Breast epithelium (tissue), 4 donors: Measurements from ENCODE around the gene C2CD4D. TPM values are rescaled to one million over a fixed set of nuclear protein-coding genes. Genes with fewer than 3 reads are reported as not detected.

Experiments used
- DNase-seq, 2 donors: peaks; one replicate each; pipeline ENCODE4 v3.0.0-alpha.2; 2019; ENCODE audit warnings: low spot score in 2 of 2
- H3K27ac ChIP-seq, 2 donors: fragments of 200-600 bp; sonication (generic) in 1 of 2; one replicate each; pipeline ENCODE4 v1.5.1; 2016 to 2019; ENCODE audit warnings: mild to moderate bottlenecking in 1 of 2
- H3K27me3 ChIP-seq, 2 donors: fragments of 200-600 bp; sonication (generic) in 1 of 2; one replicate each; pipeline versions ENCODE4 v1.5.1 to v1.6.0; 2017 to 2019; ENCODE audit warnings: control low read depth in 1 of 2, mild to moderate bottlenecking in 1 of 2
- H3K36me3 ChIP-seq: fragments of 200-600 bp; one replicate; pipeline ENCODE4 v1.5.1; 2019
- H3K4me1 ChIP-seq, 2 donors: fragments of 200-600 bp; sonication (generic); one replicate each; pipeline ENCODE4 v1.5.1; 2016 to 2019; ENCODE audit warnings: control low read depth in 1 of 2
- H3K4me3 ChIP-seq, 3 donors: fragments of 200-600 bp; sonication (generic); 1 replicate in 2 of 3; 2 replicates in 1 of 3; pipeline ENCODE4 v1.5.1; 2016 to 2019; ENCODE audit warnings: mild to moderate bottlenecking in 3 of 3, moderate library complexity in 2 of 3
- H3K9me3 ChIP-seq, 2 donors: fragments of 200-600 bp; sonication (generic) in 1 of 2; one replicate each; pipeline ENCODE4 v1.5.1; 2016 to 2019; ENCODE audit warnings: control low read depth in 1 of 2
- CTCF ChIP-seq, 3 donors: fragments of 450-650 bp; IDR thresholded peaks; one replicate each; pipeline ENCODE4 v1.5.1; 2016 to 2017; ENCODE audit warnings: antibody characterized with exemption in 3 of 3, mild to moderate bottlenecking in 3 of 3, moderate library complexity in 3 of 3
- POLR2A ChIP-seq: fragments of 450-650 bp; IDR thresholded peaks from one replicate; pipeline ENCODE4 v1.6.1; 2016; ENCODE audit warnings: antibody characterized with exemption, mild to moderate bottlenecking, moderate library complexity
- POLR2AphosphoS5 ChIP-seq, 3 donors: sonication (generic); formaldehyde crosslinking; IDR thresholded peaks; one replicate each; pipeline ENCODE4 v1.6.1; 2017; ENCODE audit warnings: antibody characterized with exemption in 3 of 3
- intact Hi-C: fragments of 100-400 bp; cut with DNase I; formaldehyde crosslinking; loops from one replicate; pipeline ENCODE4 v1.15.1; 2023; ENCODE audit warnings: low total_unique reads
- total RNA-seq, 3 donors: library from RNA; depleted of rRNA; stranded (reverse); fragments of >200 nt; gene quantifications; one replicate each; pipeline ENCODE4 v1.1.0, GENCODE V29; 2016

C2CD4D gene
- total RNA-seq, 3 donors from 2014 or later: 0.32 to 0.73 TPM; not detected in 1

- no peak overlapping the region for H3K27ac ChIP-seq
- H3K27me3 ChIP-seq: no peaks in the 10 kb centered on the region
- no peaks in the 10 kb centered on the region for H3K9me3 ChIP-seq
- intact Hi-C loops: no loop called here
- no peak overlapping the region for H3K4me3 ChIP-seq
- H3K36me3 ChIP-seq: no peaks in the 10 kb centered on the region
- no peak for DNase-seq
- H3K4me1 ChIP-seq: no peaks in the 10 kb centered on the region
- TF ChIP-seq POLR2A: no peak
- TF ChIP-seq POLR2AphosphoS5 (IDR thresholded peaks at IDR 0.05): no peak
- TF ChIP-seq CTCF (IDR thresholded peaks at IDR 0.05): no peak
Observed at GRCh38 chr1:151817353-151817730, 22.3 kb downstream of the C2CD4D start.

- no peak overlapping the region for H3K4me3 ChIP-seq
- H3K36me3 ChIP-seq: no peaks in the 10 kb centered on the region
- H3K4me1 ChIP-seq: no peaks in the 10 kb centered on the region
- DNase-seq: no peak
- no peak overlapping the region for H3K27ac ChIP-seq
- TF ChIP-seq POLR2AphosphoS5 (IDR thresholded peaks at IDR 0.05) (no peak), CTCF (IDR thresholded peaks at IDR 0.05) (no peak), POLR2A (no peak)
- intact Hi-C loops: no loop called here
- H3K9me3 ChIP-seq: no peaks in the 10 kb centered on the region
- no peaks in the 10 kb centered on the region for H3K27me3 ChIP-seq
Observed at GRCh38 chr1:151816548-151817352, 22.9 kb downstream of the C2CD4D start.

- intact Hi-C loops: no loop called here
- DNase-seq: no peak
- no peaks in the 10 kb centered on the region for H3K4me1 ChIP-seq
- no peaks in the 10 kb centered on the region for H3K9me3 ChIP-seq
- H3K4me3 ChIP-seq: no peak overlapping the region
- no peak overlapping the region for H3K27ac ChIP-seq
- TF ChIP-seq CTCF (IDR thresholded peaks at IDR 0.05): no peak
- TF ChIP-seq POLR2A: no peak
- no peak for TF ChIP-seq POLR2AphosphoS5 (IDR thresholded peaks at IDR 0.05)
- H3K36me3 ChIP-seq: no peaks in the 10 kb centered on the region
- H3K27me3 ChIP-seq: no peaks in the 10 kb centered on the region
Observed at GRCh38 chr1:151815716-151816327, 23.8 kb downstream of the C2CD4D start.

GRCh38 chr1:151814971-151815545 is 24.6 kb downstream of the C2CD4D start:
- TF ChIP-seq POLR2AphosphoS5 (IDR thresholded peaks at IDR 0.05) (no peak), CTCF (IDR thresholded peaks at IDR 0.05) (no peak), POLR2A (no peak)
- H3K4me3 ChIP-seq: no peak overlapping the region
- intact Hi-C loops: no loop called here
- no peaks in the 10 kb centered on the region for H3K27me3 ChIP-seq
- no peak for DNase-seq
- H3K36me3 ChIP-seq: no peaks in the 10 kb centered on the region
- H3K4me1 ChIP-seq: no peaks in the 10 kb centered on the region
- H3K9me3 ChIP-seq: no peaks in the 10 kb centered on the region
- H3K27ac ChIP-seq: no peak overlapping the region

- no peaks in the 10 kb centered on the region for H3K27me3 ChIP-seq
- TF ChIP-seq CTCF (IDR thresholded peaks at IDR 0.05) (no peak), POLR2AphosphoS5 (IDR thresholded peaks at IDR 0.05) (no peak)
- intact Hi-C loops: no loop called here
- H3K9me3 ChIP-seq: no peaks in the 10 kb centered on the region
- H3K4me1 ChIP-seq: no peaks in the 10 kb centered on the region
- H3K4me3 ChIP-seq: no peak overlapping the region
- DNase-seq: no peak
- no peaks in the 10 kb centered on the region for H3K36me3 ChIP-seq
- no peak overlapping the region for H3K27ac ChIP-seq
Observed at GRCh38 chr1:151814426-151814825, 25.2 kb downstream of the C2CD4D start.
